Thoracic aorta (tissue), 2 donors: ENCODE results near the gene REXO5. TPM values are rescaled to one million over a fixed set of nuclear protein-coding genes. Genes with fewer than 3 reads are reported as not detected.
"Not testable (repeated sequence)": the region's sequence is repeated elsewhere in the genome, so short reads cannot be mapped to it uniquely, and the experiment has no call there.

ENCODE experiments used
- ATAC-seq: fragments of 150-250 bp; one replicate; pipeline ENCODE4 v1.8.0; 2017; ENCODE audit warnings: low read depth; ENCODE audit not compliant: insufficient number of reproducible peaks, low FRiP score
- DNase-seq: peaks from one replicate; pipeline ENCODE4 v3.0.0-alpha.2; 2020; ENCODE audit warnings: low spot score
- H3K27ac ChIP-seq, 2 donors: fragments of 200-600 bp; sonication (generic); 1 replicate in 1 of 2; 2 replicates in 1 of 2; pipeline ENCODE4 v1.5.1; 2016; ENCODE audit warnings: mild to moderate bottlenecking in 2 of 2, moderate library complexity in 2 of 2
- H3K27me3 ChIP-seq: fragments of 200-600 bp; sonication (generic); replicated peaks from 2 replicates; pipeline ENCODE4 v1.6.0; 2016; ENCODE audit warnings: mild to moderate bottlenecking; ENCODE audit not compliant: insufficient read depth
- H3K36me3 ChIP-seq: fragments of 200-600 bp; sonication (generic); one replicate; pipeline ENCODE4 v1.5.1; 2016
- H3K4me1 ChIP-seq, 2 donors: fragments of 200-600 bp; sonication (generic); 1 replicate in 1 of 2; 2 replicates in 1 of 2; pipeline versions ENCODE4 v1.5.1 to v1.6.0; 2016; ENCODE audit warnings: low read depth in 2 of 2, mild to moderate bottlenecking in 1 of 2; ENCODE audit not compliant: control insufficient read depth in 1 of 2
- H3K4me3 ChIP-seq: fragments of 200-600 bp; sonication (generic); 2 replicates; pipeline ENCODE4 v1.5.1; 2016; ENCODE audit warnings: mild to moderate bottlenecking
- H3K9me3 ChIP-seq: fragments of 200-600 bp; sonication (generic); 2 replicates; pipeline ENCODE4 v1.5.1; 2016
- total RNA-seq, 2 donors: library from RNA; depleted of rRNA; stranded (reverse); fragments of >200 nt; gene quantifications; one replicate each; pipeline versions ENCODE4 v1.1.0 to v1.2.3, GENCODE V29; 2016
- TF ChIP-seq, protein P1 (sequence below): fragments of 200-600 bp; sonication (generic); IDR thresholded peaks from one replicate; pipeline ENCODE4 v1.5.1; 2019; ENCODE audit warnings: antibody characterized with exemption

REXO5 gene
- total RNA-seq, 2 donors from 2014 or later: 6.5 TPM; not detected in 1

DNA sequence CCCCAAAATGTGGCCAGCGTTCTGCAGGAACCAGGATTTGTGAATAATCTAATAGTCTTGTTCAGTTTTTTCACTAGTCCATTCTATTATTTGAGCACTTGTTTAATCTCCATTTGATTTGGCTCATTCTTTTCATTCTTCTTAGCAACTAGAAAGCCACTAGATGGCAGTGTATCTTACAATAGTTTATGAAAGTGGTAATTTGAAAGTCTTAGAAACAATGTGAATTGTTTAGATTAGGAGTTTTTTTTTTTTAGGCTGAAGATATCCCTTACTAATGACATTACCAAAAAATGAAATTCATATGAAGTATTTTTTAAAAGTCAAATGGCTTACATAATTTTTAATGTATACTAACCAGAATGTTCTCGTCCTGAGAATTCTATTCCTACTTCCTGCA is 6.7 kb upstream of the REXO5 start:
- ATAC-seq (no peak), DNase-seq (no peak)
- no peaks in the 10 kb centered on the region for H3K36me3 ChIP-seq
- H3K27ac ChIP-seq: no peak overlapping the region
- no peak overlapping the region for H3K4me3 ChIP-seq
- H3K27me3 ChIP-seq: no peaks in the 10 kb centered on the region
- TF ChIP-seq, protein P1, sequence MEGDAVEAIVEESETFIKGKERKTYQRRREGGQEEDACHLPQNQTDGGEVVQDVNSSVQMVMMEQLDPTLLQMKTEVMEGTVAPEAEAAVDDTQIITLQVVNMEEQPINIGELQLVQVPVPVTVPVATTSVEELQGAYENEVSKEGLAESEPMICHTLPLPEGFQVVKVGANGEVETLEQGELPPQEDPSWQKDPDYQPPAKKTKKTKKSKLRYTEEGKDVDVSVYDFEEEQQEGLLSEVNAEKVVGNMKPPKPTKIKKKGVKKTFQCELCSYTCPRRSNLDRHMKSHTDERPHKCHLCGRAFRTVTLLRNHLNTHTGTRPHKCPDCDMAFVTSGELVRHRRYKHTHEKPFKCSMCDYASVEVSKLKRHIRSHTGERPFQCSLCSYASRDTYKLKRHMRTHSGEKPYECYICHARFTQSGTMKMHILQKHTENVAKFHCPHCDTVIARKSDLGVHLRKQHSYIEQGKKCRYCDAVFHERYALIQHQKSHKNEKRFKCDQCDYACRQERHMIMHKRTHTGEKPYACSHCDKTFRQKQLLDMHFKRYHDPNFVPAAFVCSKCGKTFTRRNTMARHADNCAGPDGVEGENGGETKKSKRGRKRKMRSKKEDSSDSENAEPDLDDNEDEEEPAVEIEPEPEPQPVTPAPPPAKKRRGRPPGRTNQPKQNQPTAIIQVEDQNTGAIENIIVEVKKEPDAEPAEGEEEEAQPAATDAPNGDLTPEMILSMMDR: peak; percentile 43
- H3K4me1 ChIP-seq: peaks cover 0 to 5% of the 10 kb centered on the region in 2 donors
- no peaks in the 10 kb centered on the region for H3K9me3 ChIP-seq

DNA sequence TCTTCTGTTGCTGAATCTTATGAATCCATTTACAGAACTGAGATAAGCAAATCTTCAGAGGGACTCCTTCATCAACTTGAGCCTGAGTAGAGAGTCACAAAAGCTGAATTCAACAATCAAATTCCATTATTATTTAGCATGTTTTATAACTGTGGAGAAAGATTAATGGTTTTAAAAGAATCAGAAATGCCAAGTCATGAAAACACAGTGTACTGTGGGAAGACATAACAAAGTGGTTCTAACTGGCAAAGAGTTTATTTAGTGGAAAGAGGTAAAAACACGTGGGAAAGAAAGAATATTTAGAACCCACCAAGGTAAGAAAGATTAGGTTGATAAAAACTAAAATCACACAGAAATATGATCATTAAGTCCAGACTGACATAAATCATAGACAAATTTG is 5.0 kb upstream of the REXO5 start:
- DNase-seq: no peak
- H3K4me3 ChIP-seq: no peak overlapping the region
- no peaks in the 10 kb centered on the region for H3K27me3 ChIP-seq
- TF ChIP-seq, protein P1: no peak
- ATAC-seq: no peak
- no peaks in the 10 kb centered on the region for H3K9me3 ChIP-seq
- peaks cover 4 to 18% of the 10 kb centered on the region in 2 donors for H3K4me1 ChIP-seq
- no peak overlapping the region for H3K27ac ChIP-seq
- no peaks in the 10 kb centered on the region for H3K36me3 ChIP-seq

DNA sequence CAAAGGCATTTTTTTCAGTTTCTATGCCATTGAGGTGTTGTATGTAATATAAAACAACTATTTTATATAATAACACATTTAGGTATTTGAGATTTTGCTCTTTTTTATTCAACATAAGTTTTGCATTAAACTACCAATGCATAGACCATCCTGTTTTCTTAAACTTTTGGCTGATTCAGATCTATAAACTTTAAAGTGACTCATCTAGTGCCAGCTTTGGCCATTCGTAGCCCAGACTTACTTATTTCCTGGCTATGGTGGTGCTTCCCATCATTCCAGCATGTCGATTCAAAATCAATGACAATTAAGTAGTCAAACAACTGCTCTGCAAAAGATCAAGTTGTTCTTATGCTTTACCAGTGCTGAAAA is 3.2 kb upstream of the REXO5 start:
- Histone ChIP-seq H3K9me3 (no peaks in the 10 kb centered on the region), H3K27ac (no peak overlapping the region), H3K27me3 (no peaks in the 10 kb centered on the region), H3K4me3 (no peak overlapping the region), H3K4me1 (peaks cover 9 to 18% of the 10 kb centered on the region in 2 donors), H3K36me3 (no peaks in the 10 kb centered on the region)
- DNase-seq (no peak), ATAC-seq (no peak)
- TF ChIP-seq, protein P1: no peak

DNA sequence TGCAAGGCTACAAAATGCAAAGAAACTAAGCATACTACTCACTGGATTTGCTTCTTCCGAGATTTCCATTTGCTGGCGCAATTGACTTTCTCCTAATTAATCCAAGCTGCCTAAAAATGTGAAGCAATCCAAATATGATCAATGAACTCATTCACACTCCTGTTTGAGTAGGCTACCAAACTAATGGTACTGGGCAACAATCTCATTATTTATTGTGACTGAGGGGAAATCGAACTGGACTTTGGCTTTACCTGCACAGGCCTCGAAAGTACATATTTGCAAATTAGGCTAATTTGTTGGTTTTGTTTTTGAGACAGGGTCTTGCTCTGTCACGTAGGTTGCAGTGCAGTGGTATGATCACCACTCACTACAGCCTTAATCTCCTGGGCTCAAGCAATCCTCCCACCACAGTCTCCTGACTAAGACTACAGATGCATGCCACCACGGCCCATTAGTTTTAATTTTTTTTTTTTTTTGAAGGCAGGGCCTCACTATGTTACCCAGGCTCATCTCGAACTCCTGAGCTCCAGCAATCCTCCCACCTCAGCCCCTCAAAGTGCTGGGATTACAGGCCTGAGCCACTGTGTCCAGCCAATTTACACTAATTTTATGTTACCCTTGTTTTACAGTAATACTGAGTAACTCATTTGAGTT is 2.6 kb upstream of the REXO5 start:
- Histone ChIP-seq H3K4me1 (peaks cover 9 to 18% of the 10 kb centered on the region in 2 donors), H3K27ac (no peak overlapping the region), H3K9me3 (no peaks in the 10 kb centered on the region), H3K27me3 (no peaks in the 10 kb centered on the region), H3K36me3 (no peaks in the 10 kb centered on the region), H3K4me3 (no peak overlapping the region)
- ATAC-seq: no peak
- TF ChIP-seq, protein P1: no peak
- no peak for DNase-seq

DNA sequence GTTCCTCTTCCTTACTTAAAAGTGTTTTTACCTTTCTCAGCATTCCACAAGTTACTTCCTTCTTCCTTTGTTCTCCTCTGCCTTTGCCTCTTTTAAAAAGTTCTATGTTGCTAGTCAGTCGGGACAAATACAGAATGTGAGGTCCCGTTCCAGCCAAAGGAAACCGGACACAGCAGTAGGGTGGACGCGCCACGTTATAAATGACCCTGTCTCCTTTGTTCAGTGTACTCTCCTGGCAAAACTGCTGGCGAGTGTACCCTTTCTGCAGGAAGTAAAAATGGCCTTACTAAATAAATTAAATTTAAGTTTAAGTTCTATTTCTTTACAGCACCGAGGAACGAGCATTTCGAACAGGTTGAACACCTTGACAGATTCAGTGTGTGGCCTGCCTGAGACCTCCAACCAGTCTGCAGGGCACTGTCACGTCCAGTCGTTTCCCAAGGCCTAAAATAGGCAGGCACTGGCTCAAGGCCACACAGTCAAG is 601 bp upstream of the REXO5 start:
- not testable (repeated sequence) for DNase-seq, ATAC-seq, H3K36me3 ChIP-seq, H3K9me3 ChIP-seq, H3K27me3 ChIP-seq
- Histone ChIP-seq H3K27ac (peak overlapping the region; percentile 83 to 92), H3K4me3 (peak overlapping the region; percentile 95), H3K4me1 (peaks cover 9 to 13% of the 10 kb centered on the region in 2 donors)

DNA sequence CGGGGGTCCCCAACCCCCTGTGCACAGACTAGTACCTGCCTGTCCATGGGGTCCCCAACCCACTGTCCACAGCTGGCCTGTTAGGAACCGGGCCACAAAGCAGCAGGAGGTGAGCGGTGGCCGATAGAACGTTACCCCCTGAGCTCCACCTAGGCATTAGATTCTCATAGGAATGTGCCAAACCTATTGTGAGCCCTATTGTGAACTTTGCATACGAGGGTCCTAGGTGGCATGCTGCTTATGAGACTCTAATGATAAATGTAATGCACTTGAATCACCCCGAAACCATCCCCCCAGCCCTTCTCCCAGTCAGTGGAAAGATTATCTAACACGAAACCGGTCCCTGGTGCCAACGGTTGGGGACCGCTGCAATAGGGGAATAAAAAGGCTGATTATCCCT is 1.5 kb downstream of the REXO5 start:
- TF ChIP-seq, protein P1: no peak
- ATAC-seq (no peak), DNase-seq (no peak)
- H3K36me3 ChIP-seq: no peaks in the 10 kb centered on the region
- H3K27me3 ChIP-seq: no peaks in the 10 kb centered on the region
- H3K4me1 ChIP-seq: peaks cover 9 to 13% of the 10 kb centered on the region in 2 donors
- no peak overlapping the region for H3K4me3 ChIP-seq
- no peaks in the 10 kb centered on the region for H3K9me3 ChIP-seq
- H3K27ac ChIP-seq: no peak overlapping the region
